ENCODE measurements around the gene KIF26A. TPM values are rescaled to one million over a fixed set of nuclear protein-coding genes. Genes with fewer than 3 reads are reported as not detected.

The KIF26A gene
- total RNA-seq, 2 donors from 2014 or later: 2.0 to 3.9 TPM

DNA sequence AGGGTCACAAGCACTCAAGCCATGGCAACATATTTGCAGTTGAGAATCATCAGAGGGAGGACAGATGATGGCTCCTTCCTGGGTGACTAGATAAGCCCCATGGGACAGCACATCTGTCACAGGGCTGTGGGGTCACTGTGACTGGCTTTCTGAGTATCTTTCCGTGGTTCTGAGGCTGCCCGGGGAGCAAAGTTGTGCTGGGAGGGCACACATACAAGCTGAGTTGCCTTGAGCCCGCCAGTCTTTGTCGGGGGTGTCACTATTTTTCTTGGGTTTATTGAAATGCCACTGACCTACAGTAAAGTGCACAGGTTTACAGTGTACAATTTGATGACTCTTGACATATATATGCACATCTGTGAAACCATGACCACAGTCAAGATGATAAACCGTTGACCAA, 17.2 kb upstream of the KIF26A start:
- ATAC-seq (ENCODE audit: insufficient number of reproducible peaks, low FRiP score, low read depth) (no peak), DNase-seq (ENCODE audit: low spot score) (no peak)
- no peak overlapping the region for H3K4me3 ChIP-seq
- TF ChIP-seq, protein P1, sequence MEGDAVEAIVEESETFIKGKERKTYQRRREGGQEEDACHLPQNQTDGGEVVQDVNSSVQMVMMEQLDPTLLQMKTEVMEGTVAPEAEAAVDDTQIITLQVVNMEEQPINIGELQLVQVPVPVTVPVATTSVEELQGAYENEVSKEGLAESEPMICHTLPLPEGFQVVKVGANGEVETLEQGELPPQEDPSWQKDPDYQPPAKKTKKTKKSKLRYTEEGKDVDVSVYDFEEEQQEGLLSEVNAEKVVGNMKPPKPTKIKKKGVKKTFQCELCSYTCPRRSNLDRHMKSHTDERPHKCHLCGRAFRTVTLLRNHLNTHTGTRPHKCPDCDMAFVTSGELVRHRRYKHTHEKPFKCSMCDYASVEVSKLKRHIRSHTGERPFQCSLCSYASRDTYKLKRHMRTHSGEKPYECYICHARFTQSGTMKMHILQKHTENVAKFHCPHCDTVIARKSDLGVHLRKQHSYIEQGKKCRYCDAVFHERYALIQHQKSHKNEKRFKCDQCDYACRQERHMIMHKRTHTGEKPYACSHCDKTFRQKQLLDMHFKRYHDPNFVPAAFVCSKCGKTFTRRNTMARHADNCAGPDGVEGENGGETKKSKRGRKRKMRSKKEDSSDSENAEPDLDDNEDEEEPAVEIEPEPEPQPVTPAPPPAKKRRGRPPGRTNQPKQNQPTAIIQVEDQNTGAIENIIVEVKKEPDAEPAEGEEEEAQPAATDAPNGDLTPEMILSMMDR (IDR thresholded peaks at IDR 0.05): no peak
- no peaks in the 10 kb centered on the region for H3K36me3 ChIP-seq
- no peak overlapping the region for H3K27ac ChIP-seq
- H3K27me3 ChIP-seq (replicated peaks; ENCODE audit: insufficient read depth): no peaks in the 10 kb centered on the region
- H3K4me1 ChIP-seq (ENCODE audit: control insufficient read depth in 1 of 2, low read depth in 2 of 2): peaks cover 0 to 16% of the 10 kb centered on the region in 2 donors
- H3K9me3 ChIP-seq: peaks cover 10% of the 10 kb centered on the region

DNA sequence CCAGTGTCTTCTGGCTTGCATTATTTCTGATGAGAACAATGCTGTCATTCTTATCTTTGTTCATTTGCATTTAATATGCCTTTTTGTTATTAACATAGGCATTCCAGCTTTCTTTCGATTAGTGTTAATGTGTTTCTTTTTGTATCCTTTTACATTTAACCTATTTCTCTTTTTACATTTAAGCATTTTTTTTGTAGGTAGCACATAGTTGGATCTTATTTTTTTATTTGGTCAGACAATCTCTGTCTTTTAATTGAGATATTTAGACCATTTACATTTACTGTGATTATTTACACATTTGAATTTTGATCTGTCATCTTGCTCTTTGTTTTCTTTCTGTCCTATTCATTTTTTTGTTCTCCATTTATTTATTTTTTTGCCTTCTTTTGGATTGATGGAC, 14.5 kb upstream of the KIF26A start:
- TF ChIP-seq, protein P1 (IDR thresholded peaks at IDR 0.05): no peak
- no peak for ATAC-seq (ENCODE audit: insufficient number of reproducible peaks, low FRiP score, low read depth)
- no peak for DNase-seq (ENCODE audit: low spot score)
- Histone ChIP-seq H3K4me3 (no peak overlapping the region), H3K9me3 (peaks cover 10% of the 10 kb centered on the region), H3K27me3 (replicated peaks; ENCODE audit: insufficient read depth) (no peaks in the 10 kb centered on the region), H3K4me1 (ENCODE audit: control insufficient read depth in 1 of 2, low read depth in 2 of 2) (no peaks in the 10 kb centered on the region), H3K27ac (no peak overlapping the region), H3K36me3 (no peaks in the 10 kb centered on the region)

DNA sequence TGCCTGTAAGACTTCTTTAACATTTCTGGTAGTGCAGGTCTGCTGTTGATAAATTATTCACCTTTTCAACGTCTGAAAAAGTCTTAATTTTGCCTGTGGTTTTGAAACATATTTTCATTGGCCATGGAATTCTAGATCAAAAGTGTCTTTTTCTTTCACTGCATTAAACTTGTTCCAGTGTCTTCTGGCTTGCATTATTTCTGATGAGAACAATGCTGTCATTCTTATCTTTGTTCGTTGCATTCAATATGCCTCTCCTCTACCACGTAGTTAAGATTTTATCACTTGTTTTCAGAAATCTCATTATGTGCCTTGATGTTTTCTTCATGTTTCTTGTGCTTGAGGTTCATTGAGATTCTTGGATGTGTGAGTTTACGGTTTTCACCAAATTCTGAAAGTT, 13.4 kb upstream of the KIF26A start:
- Histone ChIP-seq H3K27ac (no peak overlapping the region), H3K9me3 (peaks cover 10% of the 10 kb centered on the region), H3K36me3 (no peaks in the 10 kb centered on the region), H3K27me3 (replicated peaks; ENCODE audit: insufficient read depth) (no peaks in the 10 kb centered on the region), H3K4me1 (ENCODE audit: control insufficient read depth in 1 of 2, low read depth in 2 of 2) (no peaks in the 10 kb centered on the region), H3K4me3 (no peak overlapping the region)
- TF ChIP-seq, protein P1 (IDR thresholded peaks at IDR 0.05): no peak
- DNase-seq (ENCODE audit: low spot score): no peak
- no peak for ATAC-seq (ENCODE audit: insufficient number of reproducible peaks, low FRiP score, low read depth)

DNA sequence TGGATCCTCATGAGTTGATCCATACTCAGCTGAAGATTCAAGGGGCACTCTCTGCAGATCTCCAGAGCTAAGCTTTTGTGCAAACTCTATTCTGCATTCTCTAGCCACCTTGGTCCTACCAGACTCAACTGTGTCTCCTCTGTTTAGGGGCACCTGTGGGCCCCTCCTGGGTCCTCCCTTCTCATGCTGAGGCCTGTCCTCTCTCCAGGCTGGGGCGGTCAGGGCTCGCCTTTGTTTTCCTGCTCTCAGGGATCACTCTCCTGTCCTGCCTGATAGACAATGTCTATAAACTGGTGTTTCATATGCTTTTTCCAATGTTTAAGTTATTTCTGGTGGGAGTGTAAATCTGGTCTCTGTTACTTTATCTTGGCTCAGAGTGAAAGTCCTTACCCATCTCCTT, 11.6 kb upstream of the KIF26A start:
- TF ChIP-seq, protein P1 (IDR thresholded peaks at IDR 0.05): no peak
- Histone ChIP-seq H3K27me3 (replicated peaks; ENCODE audit: insufficient read depth) (no peaks in the 10 kb centered on the region), H3K4me3 (no peak overlapping the region), H3K36me3 (no peaks in the 10 kb centered on the region), H3K9me3 (peaks cover 17% of the 10 kb centered on the region), H3K4me1 (ENCODE audit: control insufficient read depth in 1 of 2, low read depth in 2 of 2) (no peaks in the 10 kb centered on the region), H3K27ac (no peak overlapping the region)
- no peak for ATAC-seq (ENCODE audit: insufficient number of reproducible peaks, low FRiP score, low read depth)
- DNase-seq (ENCODE audit: low spot score): no peak

DNA sequence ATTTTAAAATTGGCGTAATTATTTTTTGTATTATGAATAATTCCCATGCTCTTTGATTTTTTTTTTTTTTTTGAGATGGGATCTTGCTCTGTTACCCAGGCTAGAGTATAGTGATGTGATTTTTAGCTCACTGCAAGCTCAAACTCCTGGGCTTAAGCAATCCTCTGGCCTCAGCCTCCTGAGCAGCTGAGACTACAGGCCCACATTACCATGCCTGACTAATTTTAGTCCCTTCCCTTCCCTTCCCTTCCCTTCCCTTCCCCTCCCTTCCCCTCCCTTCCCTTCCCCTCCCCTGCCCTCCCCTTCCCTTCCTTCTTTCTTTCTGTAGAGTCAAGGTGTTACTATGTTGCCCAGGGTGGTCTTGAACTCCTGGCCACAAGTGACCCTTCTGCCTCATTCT, 9.4 kb upstream of the KIF26A start:
- TF ChIP-seq, protein P1 (IDR thresholded peaks at IDR 0.05): no peak
- Histone ChIP-seq H3K27me3 (replicated peaks; ENCODE audit: insufficient read depth) (no peaks in the 10 kb centered on the region), H3K36me3 (no peaks in the 10 kb centered on the region), H3K4me1 (ENCODE audit: control insufficient read depth in 1 of 2, low read depth in 2 of 2) (no peaks in the 10 kb centered on the region), H3K27ac (no peak overlapping the region), H3K9me3 (peaks cover 14% of the 10 kb centered on the region), H3K4me3 (no peak overlapping the region)
- ATAC-seq (ENCODE audit: insufficient number of reproducible peaks, low FRiP score, low read depth) (no peak), DNase-seq (ENCODE audit: low spot score) (no peak)

All from thoracic aorta (tissue), 2 donors.